DOHH2 (cell line): ENCODE results near the gene TTC21B.

ENCODE experiments used
- H3F3A ChIP-seq: fragments of 200-600 bp; sonication (generic), shearing (Covaris generic); 2 replicates; pipeline ENCODE4 v1.6.0; 2016; ENCODE audit warnings: antibody characterized with exemption, mild to moderate bottlenecking; ENCODE audit not compliant: control insufficient read depth, insufficient read depth
- H3K27ac ChIP-seq: fragments of 200-600 bp; sonication (generic); 2 replicates; pipeline ENCODE4 v1.5.1; 2014; ENCODE audit warnings: low read depth, mild to moderate bottlenecking, low read length, moderate library complexity
- H3K27me3 ChIP-seq: fragments of 200-600 bp; sonication (generic); 2 replicates; pipeline ENCODE4 v1.6.1; 2014; ENCODE audit warnings: mild to moderate bottlenecking, low read length, mixed read lengths; ENCODE audit not compliant: control insufficient read depth
- H3K36me3 ChIP-seq: fragments of 200-600 bp; sonication (generic); 2 replicates; pipeline ENCODE4 v1.6.1; 2014; ENCODE audit warnings: mild to moderate bottlenecking, low read length, moderate library complexity, mixed read lengths; ENCODE audit not compliant: control insufficient read depth
- H3K4me1 ChIP-seq: fragments of 200-600 bp; sonication (generic); 2 replicates; pipeline ENCODE4 v1.6.1; 2014; ENCODE audit warnings: mild to moderate bottlenecking, low read length, mixed read lengths; ENCODE audit not compliant: control insufficient read depth
- H3K4me2 ChIP-seq: fragments of 200-600 bp; sonication (generic); 2 replicates; pipeline ENCODE4 v1.6.0; 2014; ENCODE audit warnings: mild to moderate bottlenecking, low read length, moderate library complexity
- H3K4me3 ChIP-seq: fragments of 200-600 bp; sonication (generic); 2 replicates; pipeline ENCODE4 v1.5.1; 2014; ENCODE audit warnings: mild to moderate bottlenecking, low read length, mixed read lengths
- H3K79me2 ChIP-seq: fragments of 200-600 bp; sonication (generic); 2 replicates; pipeline ENCODE4 v1.6.1; 2014; ENCODE audit warnings: mild to moderate bottlenecking, low read length, mixed read lengths; ENCODE audit not compliant: control insufficient read depth
- H3K9me2 ChIP-seq: fragments of 200-600 bp; sonication (generic); replicated peaks from 2 replicates; pipeline ENCODE4 v1.6.1; 2014; ENCODE audit warnings: mild to moderate bottlenecking, low read length, mixed read lengths; ENCODE audit not compliant: control insufficient read depth
- H3K9me3 ChIP-seq: fragments of 200-600 bp; sonication (generic); 2 replicates; pipeline ENCODE4 v1.6.1; 2014; ENCODE audit warnings: antibody characterized with exemption, low read length, mixed read lengths; ENCODE audit not compliant: control insufficient read depth, insufficient read depth
- H4K20me1 ChIP-seq: fragments of 200-600 bp; sonication (generic); 2 replicates; pipeline ENCODE4 v1.6.0; 2014; ENCODE audit warnings: low read depth, mild to moderate bottlenecking, antibody characterized with exemption, low read length, moderate library complexity; ENCODE audit not compliant: control insufficient read depth, insufficient read depth
- EZH2phosphoT487 ChIP-seq: fragments of 200-600 bp; sonication (generic); IDR thresholded peaks from 2 replicates; pipeline ENCODE4 v1.6.1; 2017; ENCODE audit warnings: borderline replicate concordance, mild to moderate bottlenecking, antibody characterized with exemption, low read length, moderate library complexity, mixed read lengths
- TF ChIP-seq, protein P1 (sequence below): fragments of 200-600 bp; sonication (generic); IDR thresholded peaks from one replicate; pipeline ENCODE4 v1.5.1; 2014; ENCODE audit warnings: antibody characterized with exemption, mild to moderate bottlenecking, low read depth, low read length; ENCODE audit not compliant: poor library complexity, severe bottlenecking

Gene TTC21B

GRCh38 chr2:165871025-165871424 lies 82.6 kb downstream of the TTC21B start:
- Histone ChIP-seq H3K27me3 (no peaks in the 10 kb centered on the region), H3K27ac (no peak overlapping the region), H3K4me2 (no peak overlapping the region), H3K4me1 (peaks cover 5% of the 10 kb centered on the region), H3K4me3 (no peak overlapping the region), H4K20me1 (no peaks in the 10 kb centered on the region), H3F3A (0 out of 2 replicates have a peak, but pooled peaks cover 3% of the 10 kb centered on the region), H3K79me2 (no peaks in the 10 kb centered on the region), H3K9me2 (no peaks in the 10 kb centered on the region), H3K9me3 (no peaks in the 10 kb centered on the region), H3K36me3 (no peaks in the 10 kb centered on the region)
- no peak for TF ChIP-seq EZH2phosphoT487
- TF ChIP-seq, protein P1, sequence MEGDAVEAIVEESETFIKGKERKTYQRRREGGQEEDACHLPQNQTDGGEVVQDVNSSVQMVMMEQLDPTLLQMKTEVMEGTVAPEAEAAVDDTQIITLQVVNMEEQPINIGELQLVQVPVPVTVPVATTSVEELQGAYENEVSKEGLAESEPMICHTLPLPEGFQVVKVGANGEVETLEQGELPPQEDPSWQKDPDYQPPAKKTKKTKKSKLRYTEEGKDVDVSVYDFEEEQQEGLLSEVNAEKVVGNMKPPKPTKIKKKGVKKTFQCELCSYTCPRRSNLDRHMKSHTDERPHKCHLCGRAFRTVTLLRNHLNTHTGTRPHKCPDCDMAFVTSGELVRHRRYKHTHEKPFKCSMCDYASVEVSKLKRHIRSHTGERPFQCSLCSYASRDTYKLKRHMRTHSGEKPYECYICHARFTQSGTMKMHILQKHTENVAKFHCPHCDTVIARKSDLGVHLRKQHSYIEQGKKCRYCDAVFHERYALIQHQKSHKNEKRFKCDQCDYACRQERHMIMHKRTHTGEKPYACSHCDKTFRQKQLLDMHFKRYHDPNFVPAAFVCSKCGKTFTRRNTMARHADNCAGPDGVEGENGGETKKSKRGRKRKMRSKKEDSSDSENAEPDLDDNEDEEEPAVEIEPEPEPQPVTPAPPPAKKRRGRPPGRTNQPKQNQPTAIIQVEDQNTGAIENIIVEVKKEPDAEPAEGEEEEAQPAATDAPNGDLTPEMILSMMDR, result no peak

DNA sequence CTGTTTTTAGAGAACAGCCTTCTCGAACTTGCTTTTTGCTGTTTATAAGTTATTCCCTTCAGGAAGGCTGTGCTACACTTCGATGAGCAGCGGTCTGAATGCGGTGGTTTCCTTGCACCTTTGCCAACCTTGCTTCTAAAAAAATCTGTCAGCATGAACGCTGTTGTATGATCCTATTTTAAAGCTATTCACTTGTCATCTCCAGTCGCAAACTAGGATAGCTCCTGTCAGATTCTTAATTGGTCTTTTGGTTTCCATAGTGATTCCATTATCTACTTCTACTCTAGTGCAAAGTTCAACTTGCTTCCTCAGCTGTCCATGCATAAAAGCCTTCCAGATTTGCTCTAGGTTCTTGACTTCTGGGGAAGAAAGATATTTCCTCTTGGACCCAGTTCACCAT lies 83.2 kb downstream of the TTC21B start:
- Histone ChIP-seq H4K20me1 (no peaks in the 10 kb centered on the region), H3K27me3 (no peaks in the 10 kb centered on the region), H3K4me3 (no peak overlapping the region)

DNA sequence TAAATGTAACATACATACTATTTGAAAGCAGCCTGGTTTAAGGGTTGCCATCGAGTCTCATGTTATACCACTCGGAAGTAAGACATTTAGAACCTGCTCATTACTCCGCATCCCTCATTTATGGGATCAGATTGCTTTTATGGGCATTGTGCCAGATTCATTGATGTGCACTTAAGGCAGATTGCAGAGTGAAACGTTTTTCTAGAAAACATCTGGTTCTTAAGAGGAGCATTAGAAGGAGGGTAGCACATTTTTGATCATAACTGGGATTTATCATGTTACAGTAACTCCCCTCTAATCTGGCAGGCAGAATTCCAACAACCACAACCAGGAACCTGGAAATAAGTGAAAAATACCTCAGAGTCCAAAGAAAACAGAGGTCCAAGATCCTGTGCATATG lies 85.4 kb downstream of the TTC21B start:
- TF ChIP-seq EZH2phosphoT487, result no peak
- TF ChIP-seq, protein P1, result no peak
- H4K20me1 ChIP-seq, result no peaks in the 10 kb centered on the region
- H3K27ac ChIP-seq, result no peak overlapping the region
- no peak overlapping the region for H3K4me2 ChIP-seq
- H3K27me3 ChIP-seq, result no peaks in the 10 kb centered on the region
- H3K36me3 ChIP-seq, result no peaks in the 10 kb centered on the region
- H3K4me3 ChIP-seq, result no peak overlapping the region
- H3K9me2 ChIP-seq, result no peaks in the 10 kb centered on the region
- H3K4me1 ChIP-seq, result no peaks in the 10 kb centered on the region
- H3F3A ChIP-seq, result no peaks in the 10 kb centered on the region
- H3K79me2 ChIP-seq, result no peaks in the 10 kb centered on the region
- H3K9me3 ChIP-seq, result no peaks in the 10 kb centered on the region

More for the DNA sequence above, 83.2 kb downstream of the TTC21B start:
- no peaks in the 10 kb centered on the region for H3K9me2 ChIP-seq
- H3K9me3 ChIP-seq, result no peaks in the 10 kb centered on the region
- H3K36me3 ChIP-seq, result no peaks in the 10 kb centered on the region
- peaks cover 5% of the 10 kb centered on the region for H3K4me1 ChIP-seq
- no peaks in the 10 kb centered on the region for H3K79me2 ChIP-seq
- H3F3A ChIP-seq, result 0 out of 2 replicates have a peak, but pooled peaks cover 3% of the 10 kb centered on the region
- no peak overlapping the region for H3K4me2 ChIP-seq
- no peak overlapping the region for H3K27ac ChIP-seq
- TF ChIP-seq EZH2phosphoT487, result no peak
- TF ChIP-seq, protein P1, result no peak
